ENCODE measurements around the gene IVL. TPM values are rescaled to one million over a fixed set of nuclear protein-coding genes. Genes with fewer than 3 reads are reported as not detected.

The IVL gene
- polyA plus RNA-seq = not detected

DNA sequence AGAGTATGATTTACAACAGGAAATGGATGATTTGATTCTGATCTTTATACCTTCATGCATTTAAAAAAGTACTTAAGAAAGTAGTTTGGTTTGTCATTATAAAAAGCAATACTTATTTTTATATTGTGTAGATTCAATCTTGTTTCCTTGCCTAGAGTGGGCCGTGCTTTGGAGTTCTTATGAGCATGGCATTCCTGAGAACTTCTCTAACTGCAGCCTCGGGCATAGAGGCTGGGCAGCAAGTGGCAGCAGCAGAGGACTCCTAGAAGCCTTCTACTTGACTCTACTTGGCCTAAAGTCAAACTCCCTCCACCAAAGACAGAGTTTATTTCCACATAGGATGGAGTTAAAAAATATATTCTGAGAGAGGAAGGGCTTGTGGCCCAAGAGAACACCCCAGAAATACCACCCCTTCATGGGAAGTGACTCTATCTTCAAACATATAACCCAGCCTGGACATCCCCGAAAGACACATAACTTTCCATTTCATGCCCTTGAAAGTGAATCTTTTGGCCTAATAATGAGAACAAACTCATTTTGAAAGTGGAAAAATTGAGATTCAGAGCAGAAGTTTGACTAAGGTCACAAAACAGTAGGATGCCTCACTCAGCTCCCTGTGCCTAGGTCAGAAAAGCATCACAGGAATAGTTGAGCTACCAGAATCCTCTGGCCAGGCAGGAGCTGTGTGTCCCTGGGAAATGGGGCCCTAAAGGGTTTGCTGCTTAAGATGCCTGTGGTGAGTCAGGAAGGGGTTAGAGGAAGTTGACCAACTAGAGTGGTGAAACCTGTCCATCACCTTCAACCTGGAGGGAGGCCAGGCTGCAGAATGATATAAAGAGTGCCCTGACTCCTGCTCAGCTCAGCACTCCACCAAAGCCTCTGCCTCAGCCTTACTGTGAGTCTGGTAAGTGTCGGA, at the start of gene IVL:
Gene IVL, plus strand, starts transcription at position 861 of the 916 bp plus-strand sequence. CDS start 1,252 bp downstream, outside the sequence.
- no peaks in the 10 kb centered on the region for H3K36me3 Mint-ChIP-seq
- peaks cover 0 to 8% (median 0%) of the 10 kb centered on the region in 6 donors for H3K9me3 Mint-ChIP-seq
- H3K27me3 Mint-ChIP-seq (ENCODE audit: low read depth in 3 of 3) = peaks cover 5 to 13% (median 8%) of the 10 kb centered on the region in 3 donors
- peaks cover 0 to 14% of the 10 kb centered on the region in 2 donors for H3K4me1 Mint-ChIP-seq
- H3K4me3 Mint-ChIP-seq = peak within 1 kb of the TSS in 2 of 5 donors; percentile 23 to 78
- peak within 1 kb of the TSS in 2 of 6 donors; percentile 36 to 75 for H3K27ac Mint-ChIP-seq
- DNase-seq = no peak

DNA sequence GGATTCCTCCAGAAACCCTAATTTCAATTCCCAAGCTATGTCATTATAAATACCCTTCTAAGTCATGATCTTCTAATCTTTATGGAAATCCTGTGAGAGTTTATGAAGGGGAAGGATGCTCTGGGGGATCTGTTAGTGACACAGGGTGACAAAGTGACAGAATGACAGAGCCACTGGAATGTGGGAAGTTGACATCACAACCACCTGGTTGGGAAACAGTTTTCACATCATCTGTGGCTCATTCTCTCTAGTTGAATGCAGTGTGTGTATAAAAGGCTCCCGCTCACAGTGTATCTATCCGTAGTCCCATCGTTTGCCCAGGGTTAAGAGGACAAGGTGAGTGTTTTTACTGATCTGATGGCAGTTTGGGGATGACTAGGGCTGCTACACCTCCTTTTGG, 48.6 kb upstream of the IVL start, which contains the start of gene LCE7A:
Gene LCE7A, plus strand, starts transcription at position 301 of the 400 bp plus-strand sequence. CDS start 702 bp downstream, outside the sequence.
- Mint-ChIP-seq H3K27ac (no peak within 1 kb of the TSS), H3K9me3 (no peaks in the 10 kb centered on the region), H3K27me3 (ENCODE audit: low read depth in 3 of 3) (peaks cover 0 to 9% (median 3%) of the 10 kb centered on the region in 3 donors)

DNA sequence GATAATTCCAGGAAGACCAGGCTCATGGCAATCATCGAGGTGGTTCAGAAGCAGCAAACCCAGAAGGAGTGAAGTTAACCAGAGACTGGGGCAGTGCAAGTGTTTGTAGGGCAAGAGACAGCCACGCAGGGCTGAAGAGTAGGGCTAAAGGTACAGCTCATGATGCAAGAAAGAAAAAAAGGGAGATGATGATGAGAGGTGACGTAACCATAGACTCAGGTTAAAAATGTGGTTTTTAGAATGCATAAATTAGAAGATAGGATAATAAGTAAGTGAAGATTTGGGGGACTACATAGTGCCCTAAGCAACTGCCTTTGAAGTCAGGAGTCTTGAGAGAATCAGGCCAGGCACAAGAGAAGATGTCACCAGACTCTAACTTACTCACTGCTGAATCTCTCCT, 48.2 kb upstream of the IVL start:
- Mint-ChIP-seq H3K4me3 (no peak overlapping the region), H3K27me3 (ENCODE audit: low read depth in 3 of 3) (peaks cover 0 to 9% (median 3%) of the 10 kb centered on the region in 3 donors), H3K27ac (no peak overlapping the region), H3K4me1 (no peaks in the 10 kb centered on the region), H3K9me3 (no peaks in the 10 kb centered on the region), H3K36me3 (no peaks in the 10 kb centered on the region)
- DNase-seq = no peak

More for the DNA sequence above, 48.6 kb upstream of the IVL start, which contains the start of gene LCE7A:
- H3K4me3 Mint-ChIP-seq = no peak within 1 kb of the TSS
- no peaks in the 10 kb centered on the region for H3K36me3 Mint-ChIP-seq
- DNase-seq = no peak
- no peaks in the 10 kb centered on the region for H3K4me1 Mint-ChIP-seq

GRCh38 chr1:152861374-152861773, 47.0 kb upstream of the IVL start:
- Mint-ChIP-seq H3K27me3 (ENCODE audit: low read depth in 3 of 3) (peaks cover 0 to 9% (median 3%) of the 10 kb centered on the region in 3 donors), H3K4me3 (no peak overlapping the region)

GRCh38 chr1:152864443-152864842, 43.9 kb upstream of the IVL start:
- H3K4me1 Mint-ChIP-seq = no peaks in the 10 kb centered on the region
- no peaks in the 10 kb centered on the region for H3K36me3 Mint-ChIP-seq
- DNase-seq = no peak
- peaks cover 0 to 3% (median 2%) of the 10 kb centered on the region in 3 donors for H3K27me3 Mint-ChIP-seq (ENCODE audit: low read depth in 3 of 3)
- no peaks in the 10 kb centered on the region for H3K9me3 Mint-ChIP-seq
- no peak overlapping the region for H3K4me3 Mint-ChIP-seq
- no peak overlapping the region for H3K27ac Mint-ChIP-seq

More at GRCh38 chr1:152861374-152861773, 47.0 kb upstream of the IVL start:
- DNase-seq = no peak
- H3K27ac Mint-ChIP-seq = no peak overlapping the region
- H3K9me3 Mint-ChIP-seq = no peaks in the 10 kb centered on the region
- H3K36me3 Mint-ChIP-seq = no peaks in the 10 kb centered on the region
- H3K4me1 Mint-ChIP-seq = no peaks in the 10 kb centered on the region

DNA sequence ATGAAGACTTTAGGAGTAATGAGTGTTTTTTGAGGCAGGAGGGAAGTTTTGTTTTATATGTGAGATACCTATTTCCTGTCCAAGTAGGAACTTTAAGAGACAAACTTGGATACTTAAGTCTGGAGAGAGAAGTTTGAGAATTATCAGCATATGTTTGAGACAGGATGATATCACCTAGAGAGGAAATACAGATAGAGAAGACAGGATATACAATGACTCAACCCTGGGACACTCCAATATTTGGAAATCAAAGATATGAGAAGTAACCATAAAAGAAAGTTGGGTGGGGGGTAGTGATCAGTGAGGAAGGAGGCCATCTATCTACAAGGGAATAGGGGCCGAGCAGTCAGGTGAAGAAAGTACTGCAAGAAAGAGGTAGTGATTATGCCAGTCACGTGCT, 42.0 kb upstream of the IVL start:
- Mint-ChIP-seq H3K9me3 (no peaks in the 10 kb centered on the region), H3K27me3 (ENCODE audit: low read depth in 3 of 3) (peaks cover 0 to 3% (median 0%) of the 10 kb centered on the region in 3 donors), H3K36me3 (no peaks in the 10 kb centered on the region), H3K4me1 (no peaks in the 10 kb centered on the region), H3K4me3 (no peak overlapping the region), H3K27ac (no peak overlapping the region)
- DNase-seq = no peak

DNA sequence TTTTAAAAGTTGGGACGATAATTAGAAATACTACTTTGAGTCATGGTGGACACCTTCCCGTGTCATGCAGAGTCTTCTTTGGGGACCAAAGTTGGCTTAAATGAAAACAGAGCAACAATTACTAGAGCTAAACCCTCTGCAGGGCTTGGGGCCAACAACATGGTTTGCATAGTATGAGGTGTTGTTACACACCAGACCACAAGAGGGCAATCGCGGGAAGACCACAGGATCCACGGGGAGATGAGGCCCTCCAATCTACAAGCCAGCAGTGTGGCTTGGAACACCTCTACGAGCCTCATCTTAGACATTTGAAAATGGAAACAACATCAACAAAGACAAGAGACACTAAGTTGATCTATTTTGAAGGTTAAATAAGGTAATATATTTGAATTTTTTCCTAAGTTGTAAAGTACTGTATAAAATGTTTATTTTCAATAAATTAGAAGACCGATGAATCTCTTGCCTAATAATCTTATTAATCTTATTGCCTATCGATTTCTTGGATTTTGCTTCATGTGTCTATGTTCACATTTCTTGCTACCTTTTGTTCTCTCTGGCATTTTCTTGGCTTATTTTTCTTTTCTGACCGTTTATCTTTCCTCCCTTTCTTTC, 38.4 kb upstream of the IVL start:
- H3K27me3 Mint-ChIP-seq (ENCODE audit: low read depth in 3 of 3) = peaks cover 0 to 1% (median 1%) of the 10 kb centered on the region in 3 donors
- H3K27ac Mint-ChIP-seq = no peak overlapping the region
- no peaks in the 10 kb centered on the region for H3K9me3 Mint-ChIP-seq
- no peak overlapping the region for H3K4me3 Mint-ChIP-seq
- H3K4me1 Mint-ChIP-seq = no peaks in the 10 kb centered on the region
- DNase-seq = peak; percentile 24 to 33 (median 31)
- no peaks in the 10 kb centered on the region for H3K36me3 Mint-ChIP-seq

DNA sequence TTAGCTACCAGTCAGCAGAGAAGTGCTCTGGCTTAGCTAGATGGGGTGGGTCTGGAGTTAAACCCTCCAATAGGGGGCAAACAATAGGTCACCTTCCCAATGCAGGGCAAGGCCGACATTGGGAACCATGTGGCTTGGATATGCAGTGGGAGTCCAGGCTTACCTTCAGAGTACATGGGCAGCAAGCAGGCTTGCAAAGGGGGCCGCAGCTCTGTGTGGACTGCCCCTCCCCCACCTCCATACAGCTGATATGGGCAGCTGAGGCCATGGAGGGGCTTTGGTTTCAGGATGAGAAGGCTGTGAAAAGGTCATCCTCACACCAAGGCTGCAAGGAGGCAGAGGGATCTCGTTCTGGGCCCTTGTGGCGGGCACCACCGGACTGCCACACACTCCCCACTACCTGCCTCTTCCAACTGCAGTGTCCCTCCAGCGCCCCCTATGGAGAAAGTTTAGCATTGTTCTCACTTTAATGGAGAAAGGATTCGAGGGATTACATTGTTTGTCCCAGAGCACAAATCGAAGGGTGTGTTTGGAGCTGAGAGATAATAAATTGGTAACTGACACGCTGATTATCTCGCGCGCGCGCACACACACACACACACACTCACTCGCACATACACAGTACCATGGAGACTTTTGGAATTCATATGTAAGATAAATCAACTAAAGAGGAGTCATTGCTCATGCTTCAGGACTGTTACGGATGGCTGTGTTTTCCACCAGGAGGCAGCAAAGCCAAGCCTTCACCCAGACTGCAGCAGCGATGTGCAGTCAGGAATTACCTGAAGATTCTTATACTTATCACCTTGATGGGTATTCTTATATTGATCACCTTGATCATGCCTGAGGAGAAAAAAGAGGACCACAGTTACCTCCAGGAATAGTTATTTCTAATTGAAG, 37.3 kb upstream of the IVL start:
- peaks cover 0 to 3% (median 1%) of the 10 kb centered on the region in 3 donors for H3K27me3 Mint-ChIP-seq (ENCODE audit: low read depth in 3 of 3)
- H3K9me3 Mint-ChIP-seq = no peaks in the 10 kb centered on the region
- no peaks in the 10 kb centered on the region for H3K36me3 Mint-ChIP-seq
- no peaks in the 10 kb centered on the region for H3K4me1 Mint-ChIP-seq
- DNase-seq = no peak
- no peak overlapping the region for H3K4me3 Mint-ChIP-seq
- H3K27ac Mint-ChIP-seq = no peak overlapping the region

DNA sequence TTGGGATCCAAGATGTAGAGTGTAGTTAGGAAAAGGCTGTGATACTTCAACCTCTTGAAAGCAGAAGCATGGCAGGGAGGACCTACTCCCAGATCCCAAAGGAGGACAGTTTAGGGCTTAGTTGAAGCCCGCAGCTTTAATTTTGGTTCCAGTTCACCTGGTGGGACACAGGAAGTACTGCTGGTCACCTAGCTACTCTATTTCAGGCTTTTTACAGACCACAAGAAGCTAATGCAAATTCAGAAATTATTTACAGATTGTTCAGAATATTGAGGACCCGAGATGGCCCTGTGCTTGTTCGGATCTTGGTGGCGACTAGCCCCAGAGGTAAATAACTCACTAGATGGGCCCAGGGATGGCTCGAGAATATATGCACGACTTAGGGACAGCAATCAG, 36.6 kb upstream of the IVL start:
- no peak overlapping the region for H3K27ac Mint-ChIP-seq
- no peaks in the 10 kb centered on the region for H3K4me1 Mint-ChIP-seq
- no peak for DNase-seq
- no peaks in the 10 kb centered on the region for H3K9me3 Mint-ChIP-seq
- no peaks in the 10 kb centered on the region for H3K36me3 Mint-ChIP-seq
- H3K4me3 Mint-ChIP-seq = no peak overlapping the region
- H3K27me3 Mint-ChIP-seq (ENCODE audit: low read depth in 3 of 3) = peaks cover 0 to 3% (median 1%) of the 10 kb centered on the region in 3 donors

- peaks cover 0 to 3% (median 0%) of the 10 kb centered on the region in 6 donors for H3K9me3 Mint-ChIP-seq
- no peaks in the 10 kb centered on the region for H3K36me3 Mint-ChIP-seq
- H3K27me3 Mint-ChIP-seq (ENCODE audit: low read depth in 3 of 3) = peaks cover 1 to 10% (median 3%) of the 10 kb centered on the region in 3 donors
- H3K4me3 Mint-ChIP-seq = no peak overlapping the region
- H3K27ac Mint-ChIP-seq = no peak overlapping the region
- no peak for DNase-seq
- H3K4me1 Mint-ChIP-seq = no peaks in the 10 kb centered on the region
These were observed 34.9 kb upstream of the IVL start for GRCh38 chr1:152873495-152873894.

DNA sequence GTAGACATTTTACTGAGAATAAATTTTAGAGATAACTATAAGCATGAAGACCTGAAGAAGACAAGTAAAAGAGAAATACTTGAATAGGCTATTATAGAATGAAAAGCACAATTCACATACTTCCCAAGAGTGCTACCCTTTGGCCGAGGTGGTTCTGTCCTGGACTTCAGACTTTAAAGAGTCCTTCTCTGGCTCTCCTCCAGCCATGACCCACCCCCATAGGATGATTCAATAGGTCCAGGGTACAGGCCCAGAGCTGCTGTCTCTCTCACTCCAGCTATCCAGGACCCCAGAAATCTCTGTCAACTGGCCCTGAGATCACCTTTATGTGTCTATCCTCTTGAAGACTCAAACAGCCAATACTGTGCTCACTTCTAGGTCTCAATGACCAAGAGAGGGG, 31.5 kb upstream of the IVL start:
- Mint-ChIP-seq H3K4me1 (peaks cover 0 to 3% of the 10 kb centered on the region in 2 donors), H3K27ac (no peak overlapping the region)
- no peak for DNase-seq

DNA sequence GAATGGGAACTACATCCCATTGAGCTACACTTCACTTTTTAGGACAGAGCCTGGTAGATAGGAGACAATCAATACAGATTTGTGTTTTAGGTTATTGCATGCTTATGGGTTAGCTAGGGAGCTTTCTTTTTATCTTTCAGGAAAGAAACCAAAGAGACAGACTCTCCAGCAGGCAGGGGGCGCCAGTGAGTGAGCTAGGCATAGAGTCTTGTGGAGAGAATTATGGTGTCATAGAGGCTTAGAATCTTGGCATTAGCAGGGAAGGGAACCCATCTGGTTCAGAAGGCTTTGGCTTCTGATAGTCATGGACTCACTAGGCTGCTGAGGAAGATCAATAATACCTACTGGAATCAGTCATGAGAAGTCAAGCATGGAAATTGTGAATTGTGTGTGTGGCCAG, 30.3 kb upstream of the IVL start, which contains the start of gene SMCP:
Gene SMCP, plus strand, starts transcription at position 281 of the 400 bp plus-strand sequence. CDS start 6,101 bp downstream, outside the sequence.
- Mint-ChIP-seq H3K4me1 (peaks cover 0 to 3% of the 10 kb centered on the region in 2 donors), H3K9me3 (peaks cover 0 to 3% (median 0%) of the 10 kb centered on the region in 6 donors), H3K27ac (no peak within 1 kb of the TSS), H3K4me3 (no peak within 1 kb of the TSS), H3K36me3 (no peaks in the 10 kb centered on the region), H3K27me3 (ENCODE audit: low read depth in 3 of 3) (peaks cover 7 to 16% (median 9%) of the 10 kb centered on the region in 3 donors)
- no peak for DNase-seq

More for the DNA sequence above, 31.5 kb upstream of the IVL start:
- Mint-ChIP-seq H3K9me3 (peaks cover 0 to 3% (median 0%) of the 10 kb centered on the region in 6 donors), H3K27me3 (ENCODE audit: low read depth in 3 of 3) (peaks cover 8 to 16% (median 9%) of the 10 kb centered on the region in 3 donors), H3K4me3 (no peak overlapping the region), H3K36me3 (no peaks in the 10 kb centered on the region)

DNA sequence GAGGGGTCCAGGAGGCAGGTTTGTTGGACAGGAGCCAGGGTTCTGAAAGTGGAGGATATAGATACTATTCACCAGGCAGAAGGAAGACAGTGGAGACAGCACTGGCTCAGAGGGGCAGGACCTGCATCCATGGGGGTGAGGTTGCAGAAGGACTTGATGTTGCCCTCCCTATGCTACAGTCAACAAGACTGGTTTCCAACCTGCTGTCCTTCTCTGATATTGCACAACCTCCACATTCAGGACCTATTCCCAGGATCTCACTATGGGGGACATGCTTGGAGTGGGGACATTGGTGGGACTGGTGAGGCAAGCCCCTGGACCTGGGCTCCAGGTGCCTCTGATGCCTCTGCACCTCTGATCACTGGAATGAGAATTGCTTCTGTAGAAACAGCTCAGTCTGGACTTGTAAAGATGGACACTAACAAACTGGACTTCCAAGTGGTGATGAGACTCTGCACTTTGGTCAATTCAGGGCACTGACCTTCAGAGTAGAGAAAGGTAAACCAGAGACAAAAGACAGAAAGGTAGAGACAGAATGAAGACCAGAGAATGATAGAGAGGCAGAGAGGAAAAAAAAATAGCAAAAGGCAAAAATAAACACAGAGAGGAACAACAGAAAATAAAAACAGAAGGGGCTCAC, 28.7 kb upstream of the IVL start:
- Mint-ChIP-seq H3K27ac (no peak overlapping the region), H3K27me3 (ENCODE audit: low read depth in 3 of 3) (peaks cover 7 to 18% (median 7%) of the 10 kb centered on the region in 3 donors), H3K4me1 (peaks cover 0 to 3% of the 10 kb centered on the region in 2 donors), H3K4me3 (peak overlapping the region in 1 of 5 donors; percentile 7), H3K9me3 (peaks cover 0 to 3% (median 0%) of the 10 kb centered on the region in 6 donors), H3K36me3 (no peaks in the 10 kb centered on the region)
- no peak for DNase-seq

Data from immature natural killer cell (primary cell).